SK-N-SH (cell line): Measurements from ENCODE around the gene SORCS3. TPM values are rescaled to one million over a fixed set of nuclear protein-coding genes. Genes with fewer than 3 reads are reported as not detected.

Experiments
- CTCF ChIA-PET: fragments of 300-600, 350-600 bp; formaldehyde crosslinking; extraction: SDS; loops from one replicate; lab custom pipeline; 2021; lab: Yijun Ruan, JAX
- POLR2A ChIA-PET: fragments of 350-600 bp; sonication (Branson Sonifier 250); formaldehyde crosslinking; extraction: SDS; loops from one replicate; lab custom pipeline; 2020; ENCODE audit warnings: antibody characterized with exemption, inconsistent platforms; lab: Yijun Ruan, JAX
- DNase-seq: peaks from one replicate; pipeline ENCODE4 v3.0.0; 2012
- H2AFZ ChIP-seq: fragments of 200-600 bp; sonication (generic); 2 replicates; pipeline ENCODE4 v1.8.1; 2016; ENCODE audit warnings: antibody characterized with exemption, mild to moderate bottlenecking, low read depth
- H3F3A ChIP-seq: fragments of 200-600 bp; sonication (generic); replicated peaks from 2 replicates; pipeline ENCODE3; 2016; ENCODE audit warnings: antibody characterized with exemption, mild to moderate bottlenecking; ENCODE audit not compliant: insufficient read depth
- H3K27ac ChIP-seq, 2 experiments: fragments of 200-500 bp in 1 of 2; fragments of 200-600 bp in 1 of 2; sonication (Bioruptor generic) in 1 of 2; sonication (generic), shearing (Covaris generic) in 1 of 2; 2 replicates each; pipeline versions ENCODE4 v1.5.1 to v1.6.1; 2014 to 2016; ENCODE audit warnings: low read depth in 2 of 2, inconsistent platforms in 1 of 2, low read length in 1 of 2, mild to moderate bottlenecking in 1 of 2, mixed read lengths in 1 of 2
- H3K27me3 ChIP-seq: fragments of 200-600 bp; sonication (generic), shearing (Covaris generic); 2 replicates; pipeline ENCODE4 v1.6.1; 2016; ENCODE audit warnings: mixed run types; ENCODE audit not compliant: insufficient read depth
- H3K36me3 ChIP-seq, 2 experiments: fragments of 200-500 bp in 1 of 2; fragments of 200-600 bp in 1 of 2; sonication (Bioruptor generic) in 1 of 2; sonication (generic) in 1 of 2; replicated peaks in 1 of 2; 2 replicates each; pipeline versions ENCODE3 to v1.5.1; 2014 to 2016; ENCODE audit warnings: low read length in 1 of 2, mild to moderate bottlenecking in 1 of 2; ENCODE audit not compliant: insufficient read depth in 2 of 2, control insufficient read depth in 1 of 2
- H3K4me1 ChIP-seq, 2 experiments: fragments of 200-500 bp in 1 of 2; fragments of 200-600 bp in 1 of 2; sonication (Bioruptor generic) in 1 of 2; sonication (generic), shearing (Covaris generic) in 1 of 2; 2 replicates each; pipeline versions ENCODE4 v1.5.1 to v1.6.1; 2014 to 2016; ENCODE audit warnings: low read depth in 1 of 2, low read length in 1 of 2, mixed run types in 1 of 2; ENCODE audit not compliant: insufficient read depth in 2 of 2, control insufficient read depth in 1 of 2
- H3K4me2 ChIP-seq: fragments of 200-600 bp; sonication (generic), shearing (Covaris generic); 2 replicates; pipeline ENCODE4 v1.6.1; 2017; ENCODE audit warnings: mixed run types
- H3K4me3 ChIP-seq, 2 experiments: fragments of 200-500 bp in 1 of 2; fragments of 200-600 bp in 1 of 2; sonication (Bioruptor generic) in 1 of 2; sonication (generic), shearing (Covaris generic) in 1 of 2; 2 replicates each; pipeline versions ENCODE4 v1.5.1 to v1.8.1; 2014 to 2016; ENCODE audit warnings: low read depth in 2 of 2, inconsistent platforms in 1 of 2, low read length in 1 of 2, mild to moderate bottlenecking in 1 of 2, mixed read lengths in 1 of 2, moderate library complexity in 1 of 2
- H3K79me2 ChIP-seq: fragments of 200-600 bp; sonication (generic); 2 replicates; pipeline ENCODE4 v1.8.1; 2017; ENCODE audit warnings: mild to moderate bottlenecking; ENCODE audit not compliant: insufficient read depth
- H3K9ac ChIP-seq: fragments of 200-600 bp; sonication (generic); 2 replicates; pipeline ENCODE4 v1.6.1; 2017; ENCODE audit warnings: mixed run types
- H3K9me2 ChIP-seq: fragments of 200-600 bp; sonication (generic); 2 replicates; pipeline ENCODE4 v1.6.1; 2017; ENCODE audit warnings: mixed run types
- H3K9me3 ChIP-seq: fragments of 200-600 bp; sonication (generic); 2 replicates; pipeline ENCODE4 v1.6.1; 2017; ENCODE audit warnings: mixed run types, mild to moderate bottlenecking, moderate library complexity
- H4K20me1 ChIP-seq: fragments of 200-600 bp; sonication (generic); 2 replicates; pipeline ENCODE4 v1.6.1; 2017; ENCODE audit warnings: mild to moderate bottlenecking, mixed run types; ENCODE audit not compliant: insufficient read depth
- CHD2 ChIP-seq: fragments of 150-350 bp; IDR thresholded peaks from 2 replicates; pipeline ENCODE4 v1.6.1; 2018; ENCODE audit warnings: low read length; ENCODE audit not compliant: partially characterized antibody
- EZH2phosphoT487 ChIP-seq: fragments of 200-600 bp; sonication (generic); IDR thresholded peaks from 2 replicates; pipeline ENCODE4 v1.6.1; 2017; ENCODE audit warnings: low read depth, mixed run types, mild to moderate bottlenecking, antibody characterized with exemption, moderate library complexity, borderline replicate concordance
- GATA2 ChIP-seq: sonication (generic); formaldehyde crosslinking; IDR thresholded peaks from 2 replicates; pipeline ENCODE4 v1.5.0; 2020; ENCODE audit warnings: mild to moderate bottlenecking, missing genetic modification reagents
- IRF3 ChIP-seq: fragments of 150-350 bp; IDR thresholded peaks from 2 replicates; pipeline ENCODE4 v1.6.1; 2016; ENCODE audit warnings: mild to moderate bottlenecking, low read depth, low read length
- MAX ChIP-seq: IDR thresholded peaks from 2 replicates; pipeline ENCODE4 v1.4.0; 2012; ENCODE audit warnings: low read depth
- NFIC ChIP-seq: IDR thresholded peaks from 2 replicates; pipeline ENCODE4 v1.4.0; 2012; ENCODE audit warnings: borderline replicate concordance
- SMC3 ChIP-seq: IDR thresholded peaks from 2 replicates; pipeline ENCODE4 v1.6.1; 2012; ENCODE audit warnings: low read depth, low read length, improper control_type of control experiment
- TCF12 ChIP-seq: IDR thresholded peaks from 2 replicates; pipeline ENCODE4 v1.4.0; 2012
- USF1 ChIP-seq: IDR thresholded peaks from 2 replicates; pipeline ENCODE4 v1.4.0; 2012; ENCODE audit warnings: low read depth, borderline replicate concordance
- USF2 ChIP-seq: fragments of 150-350 bp; IDR thresholded peaks from 2 replicates; pipeline ENCODE4 v1.6.1; 2017; ENCODE audit warnings: antibody characterized with exemption, low read length, low read depth, borderline replicate concordance
- ZBTB33 ChIP-seq: IDR thresholded peaks from 2 replicates; pipeline ENCODE4 v1.4.0; 2012; ENCODE audit warnings: low read depth, borderline replicate concordance
- WGBS: methylation state at CpG from one replicate; pipeline ENCODE4 v1.1.6; 2017; ENCODE audit warnings: low lambda C conversion rate; 5-methylcytosine and 5-hydroxymethylcytosine counted together
- polyA plus RNA-seq, 3 experiments: library from polyadenylated mRNA; depleted of rRNA; stranded (reverse); fragments of >200 nt; gene quantifications; 2 replicates each; pipeline ENCODE4 v1.2.3, GENCODE V29; 2012

Gene SORCS3
- polyA plus RNA-seq, 1 of the 3 experiments (the other 2 are of a cell fraction), result not detected

- TF ChIP-seq TCF12, result no peak
Measured at GRCh38 chr10:105206616-105207015, 565.5 kb downstream of the SORCS3 start (continued).

- WGBS, result 11% methylated on average over 4 of the region's 4 CpGs
- POLR2A ChIA-PET, result no interaction called here
- TF ChIP-seq USF1 (no peak), USF2 (no peak), ZBTB33 (no peak), GATA2 (CRISPR knock-in tag) (no peak), IRF3 (no peak), NFIC (no peak), MAX (no peak), EZH2phosphoT487 (no peak), SMC3 (no peak), CHD2 (no peak)
Measured at GRCh38 chr10:105207476-105207995, 566.4 kb downstream of the SORCS3 start.

More at GRCh38 chr10:105207476-105207995, 566.4 kb downstream of the SORCS3 start:
- H3K36me3 ChIP-seq, result no peaks in the 10 kb centered on the region
- H3K79me2 ChIP-seq, result no peaks in the 10 kb centered on the region
- no peaks in the 10 kb centered on the region for H3K9me3 ChIP-seq
- no peaks in the 10 kb centered on the region for H3K9me2 ChIP-seq
- H3K4me3 ChIP-seq, result no peak overlapping the region
- CTCF ChIA-PET, result no interaction called here
- DNase-seq, result no peak
- H2AFZ ChIP-seq, result no peak overlapping the region
- H4K20me1 ChIP-seq, result no peaks in the 10 kb centered on the region
- no peak overlapping the region for H3K4me2 ChIP-seq
- H3K4me1 ChIP-seq, result no peaks in the 10 kb centered on the region
- H3K27ac ChIP-seq, result no peak overlapping the region
- no peaks in the 10 kb centered on the region for H3K27me3 ChIP-seq
- no peaks in the 10 kb centered on the region for H3F3A ChIP-seq
- H3K9ac ChIP-seq, result no peak overlapping the region
